ENCODE results near the gene PRR7.
"Not testable (repeated sequence)": the region's sequence is repeated elsewhere in the genome, so short reads cannot be mapped to it uniquely, and the experiment has no call there.

The PRR7 gene, protein sequence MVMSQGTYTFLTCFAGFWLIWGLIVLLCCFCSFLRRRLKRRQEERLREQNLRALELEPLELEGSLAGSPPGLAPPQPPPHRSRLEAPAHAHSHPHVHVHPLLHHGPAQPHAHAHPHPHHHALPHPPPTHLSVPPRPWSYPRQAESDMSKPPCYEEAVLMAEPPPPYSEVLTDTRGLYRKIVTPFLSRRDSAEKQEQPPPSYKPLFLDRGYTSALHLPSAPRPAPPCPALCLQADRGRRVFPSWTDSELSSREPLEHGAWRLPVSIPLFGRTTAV

DNA sequence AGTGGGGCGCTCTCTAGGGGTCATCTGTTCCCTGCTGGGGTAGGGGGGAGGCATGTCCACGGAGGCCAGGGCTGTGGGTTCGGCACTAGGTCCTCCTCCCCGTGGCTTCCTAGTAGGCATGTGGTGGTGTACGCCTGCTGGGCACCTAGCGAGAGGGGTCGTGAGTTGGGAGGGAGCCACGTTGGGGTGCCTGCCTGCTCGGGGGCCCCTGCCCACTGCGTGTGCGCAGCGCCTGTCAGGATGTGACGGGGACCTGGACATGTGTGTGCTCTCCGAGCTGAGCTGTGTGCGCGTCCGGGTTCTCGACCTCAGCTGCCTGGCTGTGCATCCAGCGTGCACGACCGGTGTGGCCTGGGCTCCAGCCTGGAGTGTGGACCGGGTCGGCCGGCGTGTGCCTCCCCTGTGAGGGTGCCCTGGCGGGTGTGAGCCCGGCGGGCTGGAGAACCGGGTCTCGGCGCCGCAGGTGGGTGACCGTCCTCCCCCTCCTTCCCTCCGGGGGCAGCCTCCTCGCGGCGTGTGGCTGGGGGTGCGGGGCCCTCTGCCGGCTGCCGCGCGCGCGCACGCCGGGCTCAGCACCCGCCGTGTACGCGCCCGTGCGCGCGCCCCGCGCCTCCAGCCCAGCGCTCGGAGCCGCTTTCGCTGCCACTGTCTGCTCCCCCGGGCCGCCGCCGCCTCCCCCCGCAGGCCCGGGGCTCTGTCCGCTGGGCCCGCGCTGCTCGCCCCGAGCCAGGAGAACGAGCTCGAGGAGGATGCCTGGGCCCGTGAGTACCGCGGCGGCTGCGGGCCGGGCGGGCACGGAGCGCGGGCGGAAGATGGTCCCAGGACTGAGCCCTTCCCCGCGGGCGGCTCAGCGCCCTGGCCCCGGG, at the start of gene PRR7:
PRR7 (plus strand) TSS at position 615 of the 866 bp plus-strand sequence. CDS start 8,254 bp downstream, outside the sequence.
- peak; percentile 77 for DNase-seq

DNA sequence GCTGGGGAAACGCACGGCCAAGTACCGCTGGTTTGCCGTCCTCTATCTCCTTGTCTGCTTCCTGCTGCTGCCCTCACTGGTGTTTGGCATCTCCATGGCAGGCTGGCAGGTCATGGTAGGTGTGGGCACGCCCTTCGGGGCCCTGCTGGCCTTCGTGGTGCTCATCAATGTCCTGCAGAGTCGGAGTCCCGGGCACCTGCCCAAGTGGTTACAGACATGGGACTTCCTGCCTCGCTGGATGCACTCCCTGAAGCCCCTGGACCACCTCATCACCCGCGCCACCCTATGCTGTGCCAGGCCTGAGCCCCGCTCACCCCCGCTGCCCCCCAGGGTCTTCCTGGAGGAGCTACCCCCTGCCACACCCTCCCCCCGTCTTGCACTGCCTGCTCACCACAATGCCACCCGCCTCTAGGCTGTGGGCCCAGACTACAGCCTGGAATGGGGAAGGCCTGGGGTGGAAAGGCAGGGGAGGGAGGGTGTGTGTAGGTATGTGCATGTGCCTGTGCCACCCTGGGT, 48.7 kb upstream of the PRR7 start:
- no peak for DNase-seq

DNA sequence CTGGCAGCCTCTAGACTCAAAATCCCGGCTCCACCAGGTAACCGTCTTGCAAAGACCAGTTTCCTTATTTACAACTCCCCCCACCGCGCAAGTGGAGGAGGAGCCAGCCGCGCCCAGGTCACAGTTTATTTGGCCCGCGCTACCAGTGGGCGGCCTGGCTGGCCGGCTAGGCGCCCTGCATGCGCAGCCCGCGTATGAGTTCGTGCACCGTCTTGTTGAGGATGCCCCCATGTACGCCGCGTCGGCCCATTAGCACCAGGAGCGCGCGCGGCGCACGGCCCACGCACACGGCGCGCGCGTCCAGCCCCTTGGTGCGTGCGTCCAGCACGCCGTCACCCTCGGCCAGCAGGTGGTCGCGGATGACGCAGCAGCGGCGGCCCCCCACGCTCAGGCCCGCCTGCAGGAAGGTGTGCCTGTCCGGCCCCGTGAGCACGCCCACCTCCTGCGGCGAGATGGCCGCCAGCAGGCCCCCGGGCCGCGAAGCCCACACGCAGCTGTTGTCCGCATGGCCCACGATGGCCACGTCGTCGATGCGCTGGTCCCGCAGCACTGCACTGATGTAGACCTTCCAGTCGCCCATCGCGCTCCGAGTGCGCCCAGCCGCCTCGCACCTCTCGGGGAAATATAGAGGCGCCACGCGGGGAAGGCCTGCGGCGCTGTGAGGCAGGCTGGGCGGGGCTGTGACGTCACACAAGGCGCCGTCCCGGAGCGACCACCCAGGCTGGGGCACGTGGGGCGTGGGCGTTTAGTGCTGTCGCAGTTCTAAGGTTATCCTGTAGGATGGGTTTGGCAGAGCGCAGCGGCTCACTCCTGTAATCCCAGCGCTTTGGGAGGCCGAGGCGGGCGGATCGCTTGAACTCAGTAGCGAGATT, 46.4 kb upstream of the PRR7 start, which contains the start of gene PFN3:
PFN3 (minus strand) TSS at position 665 of the 872 bp plus-strand sequence; CDS start at position 580, 85 bp downstream.
- DNase-seq = no peak

DNA sequence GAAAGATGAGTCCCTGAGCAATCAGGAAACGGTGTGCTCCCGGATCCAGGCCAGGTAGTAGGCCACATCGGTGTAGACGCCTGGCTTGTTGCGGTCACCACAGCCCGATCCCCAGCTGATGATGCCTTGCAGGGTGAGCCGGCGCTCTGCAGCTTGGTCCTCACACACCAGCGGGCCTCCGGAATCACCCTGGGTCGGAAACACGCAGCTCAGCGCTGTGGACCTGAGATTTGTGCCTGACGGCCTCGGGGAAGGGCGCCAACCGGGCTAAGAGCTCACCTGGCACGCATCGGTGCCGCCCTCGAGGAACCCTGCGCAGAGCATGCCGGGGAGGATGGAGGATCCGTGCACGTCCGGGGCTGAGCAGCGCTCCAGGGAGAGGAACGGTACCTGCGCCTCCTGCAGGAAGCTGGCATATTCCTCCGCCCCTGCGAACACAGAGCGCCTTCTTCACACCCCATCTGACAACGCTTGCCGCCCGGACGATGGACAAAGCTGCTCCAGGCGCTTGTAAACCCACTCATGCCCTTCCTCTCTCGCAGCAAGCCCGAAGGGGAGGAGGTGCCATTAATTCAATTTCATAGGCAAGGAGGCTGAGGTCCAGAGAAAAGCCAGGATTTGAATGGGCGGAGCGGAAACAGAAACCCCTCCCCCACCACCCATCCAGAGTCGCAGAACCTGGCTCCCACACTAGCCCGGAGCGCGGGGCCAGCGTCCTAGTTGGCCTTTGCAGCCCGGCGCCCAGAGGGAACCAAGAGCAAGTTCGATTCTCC, 44.2 kb upstream of the PRR7 start:
- DNase-seq = peak; percentile 68

DNA sequence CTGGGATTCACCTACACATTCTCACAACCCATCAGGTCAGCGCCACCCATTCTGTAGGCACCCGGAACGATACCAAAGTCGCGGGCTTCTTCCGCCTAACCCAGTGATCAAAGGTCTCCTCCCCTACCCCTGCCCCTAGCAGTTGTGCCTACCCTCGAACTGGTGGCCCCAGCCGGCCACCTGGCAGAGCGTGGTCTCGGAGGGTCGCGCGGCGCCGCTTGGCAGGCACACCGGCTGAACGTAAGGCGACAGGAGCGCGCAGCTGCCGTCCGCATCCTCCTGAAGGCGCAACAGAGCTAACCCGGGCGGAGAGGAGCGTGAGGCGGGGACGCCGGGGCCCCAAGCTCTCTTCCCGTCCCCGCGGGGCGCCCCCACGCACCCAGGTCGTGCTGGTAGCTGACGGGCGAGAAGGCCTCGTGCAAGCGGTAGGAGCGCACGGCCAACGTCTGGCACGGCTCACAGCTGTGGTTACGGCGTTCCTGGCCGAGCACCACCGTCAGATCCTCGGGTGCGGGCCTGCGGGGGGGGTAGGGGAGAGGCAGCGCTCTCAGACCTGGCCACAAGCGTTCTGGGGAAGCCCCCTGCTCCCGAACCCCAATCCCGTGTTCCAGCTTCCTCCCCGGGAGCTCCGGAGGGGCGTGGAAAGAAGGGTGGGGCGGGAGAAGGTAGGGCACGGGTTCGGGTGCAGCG, 43.4 kb upstream of the PRR7 start:
- DNase-seq = peak; percentile 41

DNA sequence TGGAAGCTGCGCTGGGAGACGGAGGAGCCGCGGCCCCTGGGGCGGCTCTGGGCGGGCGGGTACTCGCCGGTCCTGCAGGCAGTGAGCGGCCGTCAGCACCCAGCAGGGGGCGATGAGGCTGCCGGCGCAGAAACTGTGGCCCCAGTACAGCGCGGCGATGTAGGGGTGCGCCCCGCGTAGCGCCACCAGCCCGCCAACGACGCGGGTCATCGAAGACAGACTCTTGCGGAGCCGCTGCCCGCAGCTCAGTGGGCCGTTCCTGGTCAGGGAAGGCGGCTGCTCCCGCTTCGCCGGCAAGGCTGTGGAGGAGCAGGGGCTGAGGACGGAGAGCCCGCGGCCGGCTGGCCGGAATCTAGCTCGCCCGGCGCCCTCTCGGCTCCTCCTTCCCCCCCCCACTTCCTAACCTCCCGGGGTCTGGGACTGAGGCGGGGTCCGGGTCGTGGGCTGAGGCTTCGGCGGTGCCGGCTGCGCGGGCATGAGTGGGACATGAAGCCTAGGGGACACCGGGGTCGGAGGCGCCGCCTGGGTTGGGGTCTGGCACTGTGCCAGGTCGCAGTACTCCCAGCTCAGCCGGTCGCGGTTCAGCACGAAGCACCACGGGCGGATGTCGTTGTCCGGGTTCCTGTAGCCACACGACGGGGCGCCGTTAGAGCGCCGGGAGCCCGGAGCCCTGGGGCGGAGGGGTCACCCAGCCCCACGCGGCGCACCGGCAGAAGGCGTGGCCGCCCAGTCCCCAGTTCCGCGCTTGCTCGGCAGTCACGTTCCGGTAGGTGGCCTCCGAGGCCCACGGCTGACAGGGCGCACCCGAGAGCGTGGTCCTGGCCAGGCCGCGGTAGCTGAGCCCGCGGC, 42.6 kb upstream of the PRR7 start:
- peak; percentile 89 for DNase-seq

DNA sequence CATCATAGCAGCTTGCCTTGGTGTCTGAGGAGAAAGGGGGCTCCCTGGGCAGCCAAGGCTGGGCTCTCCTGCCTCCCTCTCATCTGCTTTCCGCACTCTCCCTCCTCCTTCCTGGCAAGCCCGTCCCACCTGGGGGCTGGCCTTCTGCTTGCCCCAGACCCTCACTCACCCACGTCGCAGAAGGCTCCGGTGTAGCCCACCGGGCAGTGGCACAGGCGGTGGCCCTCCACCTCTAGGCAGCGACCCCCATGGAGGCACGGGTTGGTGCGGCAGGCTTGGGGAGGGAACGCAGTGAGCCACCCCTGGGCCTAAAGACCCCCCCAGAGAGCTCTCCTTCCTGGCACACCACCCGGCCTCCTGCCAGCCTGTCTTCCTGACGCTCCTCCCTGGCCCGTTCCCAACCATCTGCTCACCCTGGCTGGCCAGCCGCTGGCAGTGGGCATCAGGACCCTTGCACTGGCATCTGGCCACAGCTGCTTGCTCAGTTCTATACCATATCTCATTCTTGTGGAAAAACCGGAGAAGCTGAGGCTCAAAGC, 41.9 kb upstream of the PRR7 start:
- DNase-seq = no peak

DNA sequence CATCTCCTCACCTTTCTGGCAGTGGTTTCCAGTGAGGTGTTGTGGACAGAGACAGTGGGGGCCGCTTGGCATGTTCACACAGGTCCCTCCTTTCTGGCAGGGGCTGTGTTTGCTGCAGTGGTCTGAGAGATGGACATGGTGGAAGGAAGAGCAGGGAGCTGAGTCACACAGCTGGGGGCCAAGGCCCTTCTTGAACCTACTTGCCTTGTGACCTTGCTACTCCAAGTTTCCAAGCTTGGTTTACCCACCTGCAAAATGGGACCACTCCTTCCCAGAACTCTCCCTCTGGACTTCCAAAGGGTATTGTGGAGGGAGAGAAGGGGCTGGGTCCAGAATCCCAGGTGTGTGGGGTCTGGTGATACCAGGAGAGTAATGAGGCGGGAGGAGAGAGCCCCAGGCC, 41.3 kb upstream of the PRR7 start:
- no peak for DNase-seq

DNA sequence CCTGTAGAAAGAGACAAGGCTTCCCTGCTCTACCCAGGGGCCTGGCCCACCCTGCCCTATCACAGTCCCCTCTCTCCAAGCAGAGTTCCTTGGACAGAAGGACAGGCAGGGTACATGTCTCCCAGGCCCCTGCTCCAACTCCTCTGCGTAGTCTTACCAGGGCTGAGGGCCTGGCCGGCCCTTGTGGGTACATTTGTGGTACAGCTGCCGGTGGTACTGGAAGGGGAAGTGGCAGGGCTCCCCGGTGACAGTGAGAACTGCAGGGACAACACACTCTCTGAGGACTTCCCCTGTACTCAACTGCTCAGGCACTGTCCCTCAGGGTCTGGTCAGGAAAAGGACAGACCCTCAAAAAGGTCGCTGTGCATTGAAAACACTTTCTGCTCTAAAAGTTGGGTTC, 40.8 kb upstream of the PRR7 start:
- no peak for DNase-seq

DNA sequence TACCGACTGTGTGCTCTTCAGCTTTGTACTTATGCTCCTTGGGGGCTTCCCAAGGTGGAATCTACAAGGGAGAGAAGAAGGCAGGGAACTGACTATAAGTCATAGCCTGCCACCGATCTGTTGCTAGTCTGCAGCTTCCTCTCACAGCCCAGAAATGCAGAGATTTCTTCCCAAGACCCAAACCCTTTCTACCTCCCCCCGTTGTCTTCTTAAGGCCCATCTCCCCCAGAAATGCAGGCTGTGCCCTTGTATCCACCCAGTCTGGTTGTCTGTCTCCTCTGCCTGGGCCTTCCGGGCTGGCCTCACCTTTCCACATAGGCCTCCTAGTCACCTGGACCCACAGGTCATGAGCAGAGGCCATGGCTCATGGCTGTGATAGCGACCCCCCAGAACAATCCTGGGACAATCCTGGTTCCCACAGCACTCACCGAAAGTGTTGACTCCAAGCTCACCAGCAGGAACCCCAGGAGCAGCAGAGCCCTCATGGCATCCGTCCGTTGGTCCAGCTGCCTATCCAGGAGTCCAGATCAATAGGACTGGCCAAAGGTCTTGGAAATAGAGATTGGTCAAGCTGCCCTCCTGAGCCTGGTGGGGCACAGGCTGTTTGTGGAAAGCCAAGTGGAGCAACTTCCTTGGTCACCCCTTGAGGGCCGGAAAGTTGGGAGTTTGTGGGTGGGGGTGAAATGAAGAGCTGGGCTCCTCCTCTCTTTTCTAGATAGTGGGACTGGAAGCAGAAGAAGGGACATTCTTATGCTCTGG, 37.4 kb upstream of the PRR7 start, which contains the start of gene F12:
F12 (minus strand) TSS at position 522 of the 759 bp plus-strand sequence; CDS start at position 485, 37 bp downstream.
- DNase-seq = no peak

DNA sequence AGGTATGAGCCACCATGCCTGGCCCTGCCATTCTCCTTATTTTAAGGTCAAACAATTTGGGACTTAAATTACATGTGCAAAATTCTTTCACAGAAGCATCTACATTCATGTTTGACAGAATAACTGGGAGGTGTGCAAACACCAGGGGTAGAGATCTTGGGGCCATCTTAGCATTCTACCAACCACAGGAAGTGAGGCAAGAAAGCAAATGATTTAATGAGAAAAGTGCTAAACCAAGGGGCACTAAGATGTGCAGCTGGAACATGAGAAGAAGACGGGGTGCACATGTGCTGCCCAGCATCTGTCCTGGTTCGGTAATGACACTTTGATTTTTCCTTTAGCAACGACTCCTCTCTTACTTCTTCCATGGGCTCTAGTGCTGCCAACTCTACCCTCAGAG, 36.0 kb upstream of the PRR7 start:
- DNase-seq = no peak

DNA sequence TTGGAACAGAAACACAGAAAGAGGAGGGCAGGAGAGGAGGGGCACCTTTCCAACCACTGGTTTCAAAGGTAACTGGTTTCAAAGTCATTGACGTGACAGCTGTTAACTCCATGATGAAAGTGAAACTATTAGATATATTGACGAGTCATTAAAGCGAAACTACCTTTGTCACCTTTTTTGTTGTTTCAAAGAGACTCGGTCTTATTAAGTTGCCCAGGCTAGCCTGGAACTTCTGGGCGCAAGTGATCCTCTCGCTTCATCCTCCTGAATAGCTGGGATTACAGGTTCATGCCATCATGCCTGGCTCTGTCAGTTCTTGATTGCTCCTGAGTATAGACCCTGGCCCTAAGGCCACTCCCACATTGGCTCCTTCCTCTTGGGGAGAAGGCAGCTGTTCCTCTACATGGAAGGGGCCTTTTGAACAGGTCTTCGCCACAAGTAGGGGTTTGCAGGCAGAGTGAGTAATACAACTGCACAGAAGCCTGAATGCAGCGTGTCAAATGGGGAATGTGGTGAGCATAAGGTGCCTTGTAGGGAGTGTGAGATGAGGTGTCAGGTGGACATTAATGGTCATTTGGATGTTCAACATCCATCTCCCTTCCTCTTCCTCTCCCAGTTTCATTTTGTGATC, 33.9 kb upstream of the PRR7 start:
- no peak for DNase-seq

DNA sequence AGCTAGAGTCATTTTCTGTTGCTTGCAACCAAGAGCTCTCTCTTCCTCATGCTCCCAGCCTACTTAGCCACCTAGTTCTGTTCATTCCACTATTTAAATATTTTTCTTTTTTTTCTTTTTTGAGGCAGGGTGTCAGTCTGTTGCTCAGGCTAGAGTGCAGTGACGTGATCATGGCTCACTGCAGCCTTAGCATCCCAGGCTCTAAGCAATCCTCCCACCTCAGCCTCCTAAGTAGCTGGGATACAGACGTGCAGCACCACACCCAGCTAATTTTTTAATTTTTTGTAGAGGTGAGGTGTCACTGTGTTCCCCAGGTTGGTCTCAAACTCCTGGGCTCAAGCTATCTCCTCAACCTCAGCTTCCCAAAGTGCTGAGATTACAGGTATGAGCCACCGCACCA, 32.1 kb upstream of the PRR7 start:
- DNase-seq = no peak

DNA sequence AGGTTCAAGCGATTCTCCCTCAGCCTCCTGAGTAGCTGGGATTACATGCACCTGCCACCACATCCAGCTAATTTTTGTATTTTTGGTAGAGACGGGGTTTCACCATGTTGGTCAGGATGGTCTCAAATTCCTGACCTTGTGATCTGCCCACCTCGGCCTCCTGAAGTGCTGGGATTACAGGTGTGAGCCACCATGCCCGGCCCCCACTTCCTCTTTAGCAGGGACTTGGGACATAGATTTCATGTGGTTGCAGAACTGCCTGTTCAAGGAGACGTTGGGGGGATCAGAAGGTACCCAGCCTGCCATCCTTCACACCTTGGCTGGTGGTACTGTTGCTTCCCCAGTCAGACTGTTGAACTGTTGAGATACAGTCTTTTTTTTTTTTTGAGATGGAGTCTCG, 29.5 kb upstream of the PRR7 start:
- DNase-seq = not testable (repeated sequence)

DNA sequence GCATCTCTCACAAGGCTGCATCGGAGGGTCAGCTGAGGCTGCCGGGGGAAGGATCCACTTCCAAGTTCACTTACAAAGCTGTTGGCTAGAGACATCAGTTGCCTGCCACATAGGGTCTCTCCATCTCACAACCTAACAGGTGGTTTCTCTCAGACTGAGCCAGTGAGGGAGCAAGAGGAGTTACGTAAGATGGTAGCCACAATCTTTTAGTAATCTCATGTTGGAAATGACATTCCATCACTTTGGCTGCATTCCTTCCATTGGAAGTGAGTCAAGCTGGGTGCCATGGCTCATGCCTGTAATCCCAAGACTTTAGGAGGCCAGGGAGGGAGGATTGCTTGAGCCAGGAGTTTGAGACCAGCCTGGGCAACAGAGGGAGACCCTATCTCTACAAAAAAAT, 27.6 kb upstream of the PRR7 start:
- no peak for DNase-seq

DNA sequence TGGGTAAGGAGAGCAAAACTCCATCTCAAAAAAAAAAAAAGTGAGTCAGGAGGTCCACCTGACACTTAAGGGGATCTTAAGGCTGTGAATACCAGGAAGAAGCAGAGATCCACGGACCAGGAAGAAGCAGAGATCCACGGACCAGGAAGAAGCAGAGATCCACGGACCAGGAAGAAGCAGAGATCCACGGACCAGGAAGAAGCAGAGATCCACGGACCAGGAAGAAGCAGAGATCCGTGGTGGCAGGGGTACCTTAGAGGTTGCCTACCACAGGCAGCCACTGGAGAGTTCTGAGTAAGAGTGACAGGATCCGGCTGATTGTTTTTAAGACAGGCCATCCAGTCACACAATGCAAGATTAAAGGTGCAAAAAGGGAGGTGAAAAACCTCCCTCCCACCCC, 26.1 kb upstream of the PRR7 start:
- DNase-seq = not testable (repeated sequence)

DNA sequence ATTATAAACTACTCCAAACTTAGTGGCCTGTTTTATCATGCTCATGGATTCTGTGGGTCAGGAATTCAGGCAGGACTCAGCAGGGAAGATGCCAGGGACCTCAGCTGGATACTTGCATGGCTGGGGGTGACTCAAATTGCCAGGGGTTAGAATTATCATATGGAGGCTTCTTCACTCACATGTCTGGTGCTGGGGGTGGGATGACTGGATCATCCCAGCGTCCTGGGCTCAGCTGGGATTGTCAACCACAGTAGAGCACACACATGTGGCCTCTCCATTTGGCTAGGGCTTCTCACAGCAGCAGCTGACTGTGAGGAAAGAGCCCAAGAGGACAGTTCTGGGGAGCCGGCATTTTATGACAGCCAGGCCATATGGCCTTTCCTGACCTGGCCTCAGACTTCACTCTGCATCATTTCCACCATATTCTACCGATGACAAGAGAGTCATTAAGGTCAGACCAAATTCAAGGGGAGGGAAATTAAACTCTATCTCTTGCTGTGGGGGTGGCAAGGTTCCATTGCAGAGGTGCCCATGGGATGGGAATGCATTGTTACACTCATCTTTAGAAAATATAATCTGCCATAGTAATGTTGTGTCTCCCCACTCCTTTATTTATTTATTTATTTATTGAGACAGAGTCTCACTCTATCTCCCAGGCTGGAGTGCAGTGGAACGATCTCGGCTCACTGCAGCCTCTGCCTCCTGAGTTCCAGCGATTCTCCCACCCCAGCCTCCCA, 25.4 kb upstream of the PRR7 start:
- no peak for DNase-seq

DNA sequence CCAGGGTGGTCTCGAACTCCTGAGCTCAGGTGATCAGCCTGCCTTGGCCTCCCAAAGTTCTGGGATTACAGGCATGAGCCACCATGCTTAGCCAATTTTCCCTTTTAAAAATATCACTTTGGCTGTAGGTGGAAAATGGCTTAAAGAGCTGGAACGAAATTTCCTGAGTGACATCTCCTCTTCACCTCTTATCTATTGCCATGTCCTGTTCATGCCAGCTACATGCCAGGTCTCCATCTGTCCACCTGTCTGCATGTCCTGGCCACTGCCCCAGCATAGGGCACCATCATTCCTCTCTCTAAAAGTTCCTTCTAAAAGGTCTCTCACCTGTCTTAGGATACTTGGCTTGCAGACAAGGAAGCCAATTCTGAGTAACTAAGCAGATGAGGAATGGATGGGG, 22.9 kb upstream of the PRR7 start:
- no peak for DNase-seq
